ENCODE measurements around the gene CYTH1. TPM values are rescaled to one million over a fixed set of nuclear protein-coding genes. Genes with fewer than 3 reads are reported as not detected.

CYTH1 gene
- total RNA-seq, 4 donors from 2014 or later = 103 to 156 (median 142) TPM

- intact Hi-C loops (cut with DNase I; ENCODE audit: low total_unique reads) (no loop called here), in situ Hi-C loops (cut with MboI; ENCODE audit: low pct_ligation_motif_present in 1 of 4, low pct_unique_long_range_greater_than_20kb in 1 of 4, low sequenced_read_pairs in 3 of 4) (no loop called here)
- Histone ChIP-seq H3K9me3 (no peaks in the 10 kb centered on the region), H3K36me3 (no peaks in the 10 kb centered on the region), H3K4me3 (no peak overlapping the region), H3K27ac (no peak overlapping the region), H3K27me3 (no peaks in the 10 kb centered on the region), H3K4me1 (peaks cover 23 to 58% (median 27%) of the 10 kb centered on the region in 4 donors)
- no peak for DNase-seq
- TF ChIP-seq POLR2AphosphoS5 (IDR thresholded peaks at IDR 0.05) (no peak), CTCF (IDR thresholded peaks at IDR 0.05) (no peak), EP300 (IDR thresholded peaks at IDR 0.05; ENCODE audit: low read depth) (no peak), POLR2A (IDR thresholded peaks at IDR 0.05) (no peak)
- 77 to 87% methylated on average over 6 to 7 of the region's 7 CpGs for WGBS, 2 donors (ENCODE audit: low coverage in 1 of 2)
These were observed 53.6 kb downstream of the CYTH1 start for GRCh38 chr17:78728495-78728894.

GRCh38 chr17:78727476-78728229 is 54.4 kb downstream of the CYTH1 start:
- Histone ChIP-seq H3K27ac (no peak overlapping the region), H3K9me3 (no peaks in the 10 kb centered on the region), H3K27me3 (no peaks in the 10 kb centered on the region), H3K4me3 (no peak overlapping the region), H3K4me1 (peaks cover 18 to 58% (median 30%) of the 10 kb centered on the region in 4 donors), H3K36me3 (no peaks in the 10 kb centered on the region)
- DNase-seq = no peak
- WGBS, 2 donors (ENCODE audit: low coverage in 1 of 2) = 88% methylated on average over 11 of the region's 11 CpGs; no CpG with 5 or more reads in 1 of the 2 donors
- TF ChIP-seq POLR2A (IDR thresholded peaks at IDR 0.05) (no peak), POLR2AphosphoS5 (IDR thresholded peaks at IDR 0.05) (no peak), EP300 (IDR thresholded peaks at IDR 0.05; ENCODE audit: low read depth) (no peak), CTCF (IDR thresholded peaks at IDR 0.05) (no peak)
- intact Hi-C loops (cut with DNase I; ENCODE audit: low total_unique reads) = no loop called here
- in situ Hi-C loops (cut with MboI; ENCODE audit: low pct_ligation_motif_present in 1 of 4, low pct_unique_long_range_greater_than_20kb in 1 of 4, low sequenced_read_pairs in 3 of 4) = no loop called here

- Histone ChIP-seq H3K9me3 (no peaks in the 10 kb centered on the region), H3K27ac (no peak overlapping the region), H3K36me3 (no peaks in the 10 kb centered on the region), H3K4me3 (no peak overlapping the region), H3K27me3 (no peaks in the 10 kb centered on the region), H3K4me1 (peaks cover 18 to 61% (median 34%) of the 10 kb centered on the region in 4 donors)
- in situ Hi-C loops (cut with MboI; ENCODE audit: low pct_ligation_motif_present in 1 of 4, low pct_unique_long_range_greater_than_20kb in 1 of 4, low sequenced_read_pairs in 3 of 4) (no loop called here), intact Hi-C loops (cut with DNase I; ENCODE audit: low total_unique reads) (no loop called here)
- DNase-seq = no peak
- no peak for TF ChIP-seq POLR2A (IDR thresholded peaks at IDR 0.05)
- TF ChIP-seq CTCF (IDR thresholded peaks at IDR 0.05) = no peak
- TF ChIP-seq POLR2AphosphoS5 (IDR thresholded peaks at IDR 0.05) = no peak
- no peak for TF ChIP-seq EP300 (IDR thresholded peaks at IDR 0.05; ENCODE audit: low read depth)
- 92% methylated on average over 3 to 5 of the region's 5 CpGs for WGBS, 2 donors (ENCODE audit: low coverage in 1 of 2)
These were observed 55.0 kb downstream of the CYTH1 start for GRCh38 chr17:78727057-78727456.

GRCh38 chr17:78726513-78726912 is 55.6 kb downstream of the CYTH1 start:
- TF ChIP-seq POLR2A (IDR thresholded peaks at IDR 0.05) = no peak
- TF ChIP-seq CTCF (IDR thresholded peaks at IDR 0.05) = no peak
- no peaks in the 10 kb centered on the region for H3K36me3 ChIP-seq
- H3K27ac ChIP-seq = no peak overlapping the region
- no peaks in the 10 kb centered on the region for H3K9me3 ChIP-seq
- intact Hi-C loops (cut with DNase I; ENCODE audit: low total_unique reads) = no loop called here
- 83 to 94% methylated on average over 11 to 13 of the region's 13 CpGs for whole genome bisulfite sequencing, 2 donors (ENCODE audit: low coverage in 1 of 2)
- H3K4me3 ChIP-seq = no peak overlapping the region
- in situ Hi-C loops (cut with MboI; ENCODE audit: low pct_ligation_motif_present in 1 of 4, low pct_unique_long_range_greater_than_20kb in 1 of 4, low sequenced_read_pairs in 3 of 4) = no loop called here
- no peaks in the 10 kb centered on the region for H3K27me3 ChIP-seq
- H3K4me1 ChIP-seq = peaks cover 23 to 67% (median 39%) of the 10 kb centered on the region in 4 donors
- DNase-seq = no peak
